ENCODE results near the gene ARL4D. TPM values are rescaled to one million over a fixed set of nuclear protein-coding genes. Genes with fewer than 3 reads are reported as not detected.
"Not testable (repeated sequence)": the region's sequence is repeated elsewhere in the genome, so short reads cannot be mapped to it uniquely, and the experiment has no call there.

The ARL4D gene
- total RNA-seq, 2 experiments from 2014 or later: 2.0 to 2.3 TPM

- Mint-ChIP-seq H3K27ac (peak overlapping the region; percentile 100), H3K9me3 (ENCODE audit: low read depth) (no peaks in the 10 kb centered on the region), H3K4me3 (peak overlapping the region; percentile 85), H3K4me1 (peaks cover 48% of the 10 kb centered on the region), H3K27me3 (no peaks in the 10 kb centered on the region), H3K36me3 (ENCODE audit: low read depth) (no peaks in the 10 kb centered on the region)
- ChIA-PET POLR2A (interaction anchor here (0.7 to 3.6 kb wide), 4 partner anchors 9 to 571 kb away, joined by 4 to 148 read pairs (median 44); partner anchors contain the start of gene DHX8), CTCF (interaction anchor here (0.6 to 3.3 kb wide), 3 partner anchors 24 to 537 kb away, joined by 3 to 26 read pairs (median 8); partner anchors contain the start of gene DHX8)
- ATAC-seq: no peak
- no peak for DNase-seq
- intact Hi-C loops (cut with DNase I, micrococcal nuclease): no loop called here
Measured at GRCh38 chr17:43369986-43370385, 28.8 kb upstream of the ARL4D start.

DNA sequence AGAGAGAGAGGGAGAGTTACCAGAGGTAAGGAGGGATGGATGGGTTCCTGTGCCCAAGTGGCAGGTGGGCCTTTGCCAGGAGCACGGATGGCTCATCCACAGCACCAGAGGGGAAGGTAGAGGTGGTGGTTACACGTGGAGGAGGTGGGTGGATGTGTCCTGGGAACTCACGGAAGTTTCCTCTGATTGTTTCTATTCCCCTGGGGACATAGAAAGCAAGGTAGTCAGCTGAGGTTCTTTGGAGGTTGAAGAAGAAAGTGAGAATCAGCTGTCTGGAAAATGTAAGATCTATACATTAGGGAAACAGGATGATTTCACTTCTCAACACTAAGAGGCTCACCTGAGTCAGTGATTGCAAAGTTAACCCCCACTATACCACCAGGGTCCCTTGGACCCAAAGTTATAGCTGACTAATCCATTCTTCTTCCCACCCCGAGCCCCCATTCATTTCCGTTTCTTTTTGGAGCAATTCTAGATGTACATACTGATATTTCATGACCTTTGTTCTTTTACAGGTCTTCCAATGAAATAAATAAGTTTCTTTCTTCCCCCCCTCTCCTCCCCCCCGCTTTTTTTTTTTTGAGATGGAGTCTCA lies 27.5 kb upstream of the ARL4D start:
- Mint-ChIP-seq H3K4me3 (no peak overlapping the region), H3K27ac (no peak overlapping the region), H3K9me3 (ENCODE audit: low read depth) (no peaks in the 10 kb centered on the region), H3K4me1 (peaks cover 45% of the 10 kb centered on the region), H3K27me3 (no peaks in the 10 kb centered on the region), H3K36me3 (ENCODE audit: low read depth) (no peaks in the 10 kb centered on the region)
- ATAC-seq (no peak), DNase-seq (no peak)
- ChIA-PET CTCF (interaction anchor here (0.6 to 2.4 kb wide), 2 partner anchors 17 to 22 kb away, joined by 3 to 8 read pairs; no protein-coding TSS in a partner anchor), POLR2A (interaction anchor here (1.0 kb wide), 1 partner anchor 10 kb away, joined by 3 read pairs; no protein-coding TSS in a partner anchor)
- intact Hi-C loops (cut with DNase I, micrococcal nuclease): no loop called here

DNA sequence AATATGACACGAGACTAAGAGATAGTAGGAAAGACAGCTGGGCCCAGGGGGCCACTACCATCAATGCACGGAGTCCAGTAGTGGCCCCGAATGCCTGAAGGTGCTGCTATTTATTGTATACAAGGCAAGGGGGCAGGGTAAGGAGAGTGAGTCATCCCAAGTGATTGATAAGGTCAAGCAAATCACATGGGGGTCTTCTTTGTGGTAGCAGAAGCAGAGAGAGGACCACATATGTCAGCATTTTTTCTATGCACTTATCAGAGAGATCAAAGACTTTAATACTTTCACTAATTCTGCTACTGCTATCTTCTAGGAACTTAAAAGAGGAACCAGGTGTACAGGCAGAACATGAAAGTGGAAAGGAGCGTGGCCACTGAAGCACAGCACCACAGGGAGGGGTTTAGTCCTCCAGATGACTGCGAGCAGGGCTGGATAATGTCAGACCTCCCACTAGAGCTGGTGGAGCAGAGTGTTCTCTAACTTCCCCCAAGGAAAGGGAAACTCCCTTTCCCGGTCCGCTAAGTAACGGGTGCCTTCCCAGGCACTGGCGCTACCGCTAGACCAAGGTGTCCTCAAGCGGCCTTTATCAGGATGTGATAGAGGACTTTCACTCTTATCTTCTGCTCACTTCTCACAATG lies 26.4 kb upstream of the ARL4D start:
- intact Hi-C loops (cut with DNase I, micrococcal nuclease): no loop called here
- no peak for ATAC-seq
- CTCF ChIA-PET: interaction anchor here (0.7 kb wide), 1 partner anchor 112 kb away, joined by 3 read pairs; the partner anchor contains the start of gene DHX8
- POLR2A ChIA-PET: no interaction called here
- no peaks in the 10 kb centered on the region for H3K36me3 Mint-ChIP-seq (ENCODE audit: low read depth)
- H3K4me3 Mint-ChIP-seq: no peak overlapping the region
- peaks cover 37% of the 10 kb centered on the region for H3K4me1 Mint-ChIP-seq
- no peaks in the 10 kb centered on the region for H3K27me3 Mint-ChIP-seq
- H3K27ac Mint-ChIP-seq: no peak overlapping the region
- DNase-seq: peak; percentile 27
- H3K9me3 Mint-ChIP-seq (ENCODE audit: low read depth): no peaks in the 10 kb centered on the region

DNA sequence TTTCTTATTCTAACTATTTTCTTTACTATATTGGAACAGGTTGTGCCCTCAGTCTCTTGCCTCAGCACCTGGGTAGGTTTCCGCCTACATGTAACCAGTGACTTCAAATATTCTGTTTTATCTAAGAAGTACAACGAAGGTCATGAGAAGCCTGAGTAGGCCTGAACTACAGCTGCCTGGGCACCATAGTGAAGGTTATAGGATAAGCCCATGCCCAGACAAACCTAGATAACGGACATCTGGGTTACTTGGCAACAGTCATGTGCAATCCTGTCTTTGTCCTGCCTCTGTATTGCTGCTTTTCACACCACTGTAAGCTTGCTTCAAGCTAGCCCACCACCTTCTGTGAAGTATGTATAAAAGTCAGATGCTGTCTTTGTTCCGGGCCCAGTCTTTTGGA lies 25.4 kb upstream of the ARL4D start:
- Mint-ChIP-seq H3K4me1 (peaks cover 29% of the 10 kb centered on the region), H3K9me3 (ENCODE audit: low read depth) (no peaks in the 10 kb centered on the region)
- CTCF ChIA-PET: interaction anchor here (0.7 to 1.0 kb wide), 2 partner anchors 12 to 111 kb away, joined by 3 read pairs; partner anchors contain the start of gene DHX8

DNA sequence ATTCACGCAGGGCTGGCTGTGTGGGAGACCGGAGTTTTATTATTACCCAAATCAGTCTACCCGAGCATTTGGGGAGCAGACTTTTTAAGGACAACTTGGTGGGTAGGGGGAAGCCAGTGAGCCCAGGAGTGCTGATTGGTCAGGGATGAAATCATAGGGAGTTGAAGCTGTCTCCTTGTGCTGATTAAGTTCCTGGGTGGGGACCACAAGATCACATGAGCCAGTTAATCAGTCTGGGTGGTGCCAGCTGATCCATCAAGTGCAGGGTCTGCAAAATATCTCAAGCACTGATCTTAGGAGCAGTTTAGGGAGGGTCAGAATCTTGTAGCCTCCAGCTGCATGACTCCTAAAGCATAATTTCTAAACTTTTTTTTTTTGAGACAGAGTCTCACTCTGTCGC lies 22.9 kb upstream of the ARL4D start:
- ATAC-seq; H3K4me3 Mint-ChIP-seq; DNase-seq; intact Hi-C loops (cut with DNase I, micrococcal nuclease); H3K27ac Mint-ChIP-seq; H3K27me3 Mint-ChIP-seq; H3K36me3 Mint-ChIP-seq (ENCODE audit: low read depth): not testable (repeated sequence)
- peaks cover 14% of the 10 kb centered on the region for H3K4me1 Mint-ChIP-seq
- CTCF ChIA-PET: interaction anchor here (1.3 to 1.7 kb wide), 2 partner anchors 22 to 42 kb away, joined by 4 to 5 read pairs; partner anchors contain the start of gene ARL4D
- H3K9me3 Mint-ChIP-seq (ENCODE audit: low read depth): peaks cover 10% of the 10 kb centered on the region
- POLR2A ChIA-PET: interaction anchor here (0.6 to 1.0 kb wide), 2 partner anchors 8 to 16 kb away, joined by 4 to 6 read pairs; no protein-coding TSS in a partner anchor

More for the DNA sequence above, 25.4 kb upstream of the ARL4D start:
- ATAC-seq: no peak
- Mint-ChIP-seq H3K27ac (no peak overlapping the region), H3K4me3 (no peak overlapping the region), H3K36me3 (ENCODE audit: low read depth) (no peaks in the 10 kb centered on the region), H3K27me3 (no peaks in the 10 kb centered on the region)
- no peak for DNase-seq
- intact Hi-C loops (cut with DNase I, micrococcal nuclease): no loop called here
- POLR2A ChIA-PET: no interaction called here

- no peaks in the 10 kb centered on the region for H3K27me3 Mint-ChIP-seq
- ChIA-PET CTCF (interaction anchor here (0.7 kb wide), 1 partner anchor 943 kb away, joined by 3 read pairs; no protein-coding TSS in a partner anchor), POLR2A (no interaction called here)
- peaks cover 10% of the 10 kb centered on the region for H3K9me3 Mint-ChIP-seq (ENCODE audit: low read depth)
- H3K27ac Mint-ChIP-seq: no peak overlapping the region
- intact Hi-C loops (cut with DNase I, micrococcal nuclease): no loop called here
- no peak for DNase-seq
- peaks cover 5% of the 10 kb centered on the region for H3K36me3 Mint-ChIP-seq (ENCODE audit: low read depth)
- no peak overlapping the region for H3K4me3 Mint-ChIP-seq
- no peak for ATAC-seq
- peaks cover 4% of the 10 kb centered on the region for H3K4me1 Mint-ChIP-seq
Measured at GRCh38 chr17:43377056-43377810, 21.6 kb upstream of the ARL4D start.

DNA sequence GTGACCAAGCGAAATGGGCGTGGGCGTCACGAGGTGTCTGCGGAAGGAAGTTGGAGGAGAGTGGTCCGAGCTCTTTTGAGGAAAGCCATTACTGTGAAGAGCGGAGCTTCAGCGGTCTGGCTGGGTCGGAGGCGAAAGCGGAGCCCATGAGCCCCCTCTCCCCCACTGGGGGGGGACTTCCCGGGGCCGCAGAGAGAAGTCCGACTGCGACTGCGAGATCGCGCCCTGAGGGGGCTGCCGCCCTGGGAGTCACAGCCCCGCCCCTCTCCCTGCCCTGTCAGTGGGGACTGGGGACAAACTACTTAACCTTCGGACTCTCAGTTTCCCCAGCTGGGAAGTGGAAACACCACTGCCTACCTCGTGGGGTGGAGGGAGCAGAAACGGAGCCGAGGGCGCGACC lies 20.0 kb upstream of the ARL4D start:
- ATAC-seq (no peak), DNase-seq (no peak)
- H3K4me1 Mint-ChIP-seq: no peaks in the 10 kb centered on the region
- POLR2A ChIA-PET: interaction anchor here (0.5 to 2.5 kb wide), 2 partner anchors 11 to 19 kb away, joined by 7 to 12 read pairs; no protein-coding TSS in a partner anchor
- H3K36me3 Mint-ChIP-seq (ENCODE audit: low read depth): peaks cover 5% of the 10 kb centered on the region
- no peak overlapping the region for H3K4me3 Mint-ChIP-seq
- no peaks in the 10 kb centered on the region for H3K27me3 Mint-ChIP-seq
- no peak overlapping the region for H3K27ac Mint-ChIP-seq
- H3K9me3 Mint-ChIP-seq (ENCODE audit: low read depth): peaks cover 10% of the 10 kb centered on the region
- CTCF ChIA-PET: interaction anchor here (0.9 to 1.1 kb wide), 2 partner anchors 9 to 20 kb away, joined by 3 read pairs; partner anchors contain the start of gene ARL4D
- intact Hi-C loops (cut with DNase I, micrococcal nuclease): no loop called here

DNA sequence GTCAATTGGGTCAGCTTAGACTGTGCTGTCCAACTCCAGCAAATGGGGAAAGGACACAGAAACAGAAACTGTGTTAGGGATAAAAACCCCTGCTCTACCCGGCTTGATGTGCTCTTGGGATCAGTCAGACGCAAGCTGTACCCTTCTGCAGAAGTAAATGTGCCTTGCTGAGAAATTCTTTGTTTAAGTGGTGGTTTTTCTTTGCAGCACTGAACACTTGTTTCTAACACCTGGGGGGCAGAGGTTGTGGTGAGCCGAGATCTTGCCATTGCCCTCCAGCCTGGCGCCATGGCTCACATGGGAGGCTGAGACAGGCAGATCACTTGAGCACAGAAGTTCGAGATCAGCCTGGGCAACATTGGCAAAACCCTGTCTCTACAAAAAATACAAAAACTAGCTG lies 18.5 kb upstream of the ARL4D start:
- Mint-ChIP-seq H3K27ac (no peak overlapping the region), H3K4me1 (no peaks in the 10 kb centered on the region), H3K36me3 (ENCODE audit: low read depth) (peaks cover 5% of the 10 kb centered on the region), H3K9me3 (ENCODE audit: low read depth) (peaks cover 10% of the 10 kb centered on the region), H3K4me3 (no peak overlapping the region), H3K27me3 (no peaks in the 10 kb centered on the region)
- ChIA-PET POLR2A (interaction anchor here (2.5 kb wide), 1 partner anchor 12 kb away, joined by 12 read pairs; no protein-coding TSS in a partner anchor), CTCF (interaction anchor here (0.6 to 1.6 kb wide), 4 partner anchors 13 to 305 kb away, joined by 3 to 4 read pairs (median 3); no protein-coding TSS in a partner anchor)
- ATAC-seq (no peak), DNase-seq (no peak)
- intact Hi-C loops (cut with DNase I, micrococcal nuclease): no loop called here

GRCh38 chr17:43381204-43381603 lies 17.6 kb upstream of the ARL4D start:
- no peaks in the 10 kb centered on the region for H3K27me3 Mint-ChIP-seq
- H3K27ac Mint-ChIP-seq: no peak overlapping the region
- ATAC-seq (no peak), DNase-seq (no peak)
- ChIA-PET CTCF (interaction anchor here (1.6 kb wide), 1 partner anchor 13 kb away, joined by 3 read pairs; no protein-coding TSS in a partner anchor), POLR2A (no interaction called here)
- peaks cover 10% of the 10 kb centered on the region for H3K9me3 Mint-ChIP-seq (ENCODE audit: low read depth)
- H3K4me1 Mint-ChIP-seq: no peaks in the 10 kb centered on the region
- intact Hi-C loops (cut with DNase I, micrococcal nuclease): no loop called here
- no peak overlapping the region for H3K4me3 Mint-ChIP-seq
- H3K36me3 Mint-ChIP-seq (ENCODE audit: low read depth): peaks cover 5% of the 10 kb centered on the region

- ATAC-seq (no peak), DNase-seq (no peak)
- peaks cover 5% of the 10 kb centered on the region for H3K36me3 Mint-ChIP-seq (ENCODE audit: low read depth)
- CTCF ChIA-PET: no interaction called here
- no peaks in the 10 kb centered on the region for H3K4me1 Mint-ChIP-seq
- no peak overlapping the region for H3K27ac Mint-ChIP-seq
- H3K4me3 Mint-ChIP-seq: no peak overlapping the region
- peaks cover 10% of the 10 kb centered on the region for H3K9me3 Mint-ChIP-seq (ENCODE audit: low read depth)
- no peaks in the 10 kb centered on the region for H3K27me3 Mint-ChIP-seq
- POLR2A ChIA-PET: interaction anchor here (0.6 kb wide), 1 partner anchor 381 kb away, joined by 6 read pairs; no protein-coding TSS in a partner anchor
- intact Hi-C loops (cut with DNase I, micrococcal nuclease): no loop called here
Measured at GRCh38 chr17:43381621-43382020, 17.2 kb upstream of the ARL4D start.

- H3K4me3 Mint-ChIP-seq: no peak overlapping the region
- H3K36me3 Mint-ChIP-seq (ENCODE audit: low read depth): peaks cover 5% of the 10 kb centered on the region
- H3K27me3 Mint-ChIP-seq: no peaks in the 10 kb centered on the region
- POLR2A ChIA-PET: interaction anchor here (2.1 kb wide), 1 partner anchor 15 kb away, joined by 7 read pairs; no protein-coding TSS in a partner anchor
- peaks cover 10% of the 10 kb centered on the region for H3K9me3 Mint-ChIP-seq (ENCODE audit: low read depth)
- H3K4me1 Mint-ChIP-seq: peaks cover 8% of the 10 kb centered on the region
- DNase-seq (no peak), ATAC-seq (no peak)
- no peak overlapping the region for H3K27ac Mint-ChIP-seq
- intact Hi-C loops (cut with DNase I, micrococcal nuclease): no loop called here
- CTCF ChIA-PET: no interaction called here
Measured at GRCh38 chr17:43382776-43383175, 16.0 kb upstream of the ARL4D start.
